ENCODE measurements around the gene KLRF1. TPM values are rescaled to one million over a fixed set of nuclear protein-coding genes. Genes with fewer than 3 reads are reported as not detected.

KLRF1 gene
- total RNA-seq, 1 experiment from 2014 or later = not detected

DNA sequence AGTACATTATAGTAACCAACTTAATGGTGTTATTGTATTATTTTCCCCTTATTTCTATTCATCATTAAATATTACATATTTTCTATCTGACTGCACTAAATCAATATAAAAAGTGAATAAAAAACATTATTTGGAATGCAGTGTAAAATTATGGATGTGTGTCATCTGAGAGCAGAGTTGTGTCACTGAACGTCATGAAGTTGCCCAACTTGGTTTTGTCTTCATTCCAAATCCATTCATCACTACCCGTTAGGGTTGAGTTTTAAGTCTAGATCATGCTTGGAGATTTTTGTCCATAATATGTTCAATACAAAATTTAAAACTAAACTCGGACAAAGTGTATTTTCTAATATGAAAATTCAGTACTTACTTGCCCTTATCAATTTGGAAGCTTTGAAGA is 16.1 kb downstream of the KLRF1 start:
- ChIA-PET RAD21 (ENCODE audit: low non-redundant PET in 1 of 2, low total read pairs in 2 of 2, uncharacterized antibody in 2 of 2, unreplicated experiment in 2 of 2) (no interaction called here), POLR2A (no interaction called here), CTCF (no interaction called here)
- DNase-seq (ENCODE audit: low read depth, low spot score) (no peak), ATAC-seq (no peak)
- BruUV-seq (replicated peaks) = no TSS peak
- intact Hi-C loops (cut with micrococcal nuclease) = no loop called here
- H3K4me1 ChIP-seq (ENCODE audit: control insufficient read depth in 1 of 2, insufficient read depth in 2 of 2, low read length in 2 of 2) = no peaks in the 10 kb centered on the region
- no peak overlapping the region for H3K4me2 ChIP-seq (ENCODE audit: low read length)
- H3K9me2 ChIP-seq (ENCODE audit: insufficient read depth) = no peaks in the 10 kb centered on the region
- TF ChIP-seq TCF7L2 (IDR thresholded peaks at IDR 0.05; ENCODE audit: borderline replicate concordance, extremely low read depth, insufficient read depth, insufficient read length) = no peak
- TF ChIP-seq SRF (IDR thresholded peaks at IDR 0.05; ENCODE audit: low read depth) = no peak
- no peak for TF ChIP-seq FOSL1 (IDR thresholded peaks at IDR 0.05; ENCODE audit: low read depth)
- TF ChIP-seq SP1 (IDR thresholded peaks at IDR 0.05; ENCODE audit: low read depth) = no peak
- TF ChIP-seq, protein P1, sequence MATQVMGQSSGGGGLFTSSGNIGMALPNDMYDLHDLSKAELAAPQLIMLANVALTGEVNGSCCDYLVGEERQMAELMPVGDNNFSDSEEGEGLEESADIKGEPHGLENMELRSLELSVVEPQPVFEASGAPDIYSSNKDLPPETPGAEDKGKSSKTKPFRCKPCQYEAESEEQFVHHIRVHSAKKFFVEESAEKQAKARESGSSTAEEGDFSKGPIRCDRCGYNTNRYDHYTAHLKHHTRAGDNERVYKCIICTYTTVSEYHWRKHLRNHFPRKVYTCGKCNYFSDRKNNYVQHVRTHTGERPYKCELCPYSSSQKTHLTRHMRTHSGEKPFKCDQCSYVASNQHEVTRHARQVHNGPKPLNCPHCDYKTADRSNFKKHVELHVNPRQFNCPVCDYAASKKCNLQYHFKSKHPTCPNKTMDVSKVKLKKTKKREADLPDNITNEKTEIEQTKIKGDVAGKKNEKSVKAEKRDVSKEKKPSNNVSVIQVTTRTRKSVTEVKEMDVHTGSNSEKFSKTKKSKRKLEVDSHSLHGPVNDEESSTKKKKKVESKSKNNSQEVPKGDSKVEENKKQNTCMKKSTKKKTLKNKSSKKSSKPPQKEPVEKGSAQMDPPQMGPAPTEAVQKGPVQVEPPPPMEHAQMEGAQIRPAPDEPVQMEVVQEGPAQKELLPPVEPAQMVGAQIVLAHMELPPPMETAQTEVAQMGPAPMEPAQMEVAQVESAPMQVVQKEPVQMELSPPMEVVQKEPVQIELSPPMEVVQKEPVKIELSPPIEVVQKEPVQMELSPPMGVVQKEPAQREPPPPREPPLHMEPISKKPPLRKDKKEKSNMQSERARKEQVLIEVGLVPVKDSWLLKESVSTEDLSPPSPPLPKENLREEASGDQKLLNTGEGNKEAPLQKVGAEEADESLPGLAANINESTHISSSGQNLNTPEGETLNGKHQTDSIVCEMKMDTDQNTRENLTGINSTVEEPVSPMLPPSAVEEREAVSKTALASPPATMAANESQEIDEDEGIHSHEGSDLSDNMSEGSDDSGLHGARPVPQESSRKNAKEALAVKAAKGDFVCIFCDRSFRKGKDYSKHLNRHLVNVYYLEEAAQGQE (IDR thresholded peaks at IDR 0.05; ENCODE audit: low read depth) = no peak
- TF ChIP-seq ZNF274 (IDR thresholded peaks at IDR 0.05; ENCODE audit: low read depth, low read length) = no peak
- no peak for TF ChIP-seq ELF1 (IDR thresholded peaks at IDR 0.05; ENCODE audit: borderline replicate concordance, low read depth)
- no peak for TF ChIP-seq POLR2A (IDR thresholded peaks at IDR 0.05; ENCODE audit: borderline replicate concordance, extremely low read depth, insufficient read depth, insufficient read length)
- no peak overlapping the region for H2AFZ ChIP-seq (ENCODE audit: low read depth, low read length, poor library complexity, severe bottlenecking)
- no peaks in the 10 kb centered on the region for H3K36me3 ChIP-seq (ENCODE audit: control insufficient read depth in 1 of 2, insufficient read depth in 2 of 2, low read length in 2 of 2)
- no peaks in the 10 kb centered on the region for H4K20me1 ChIP-seq (ENCODE audit: insufficient read depth)
- H3K9me3 ChIP-seq (ENCODE audit: control insufficient read depth in 1 of 2, insufficient read depth in 1 of 2, low read depth in 1 of 2, low read length in 2 of 2) = no peaks in the 10 kb centered on the region
- H3K79me2 ChIP-seq (ENCODE audit: insufficient read depth, low read length) = no peaks in the 10 kb centered on the region
- H3K9ac ChIP-seq (ENCODE audit: low read length) = no peak overlapping the region
- no peak overlapping the region for H3K27ac ChIP-seq (ENCODE audit: low read depth, low read length)
- H3K27me3 ChIP-seq (ENCODE audit: insufficient read depth, low read length) = peaks cover 42% of the 10 kb centered on the region
- no peak overlapping the region for H3K4me3 ChIP-seq (replicated peaks in 1 of 2; ENCODE audit: low read depth in 1 of 2, low read length in 2 of 2)
